Measurements from ENCODE around the gene DLL3. TPM values are rescaled to one million over a fixed set of nuclear protein-coding genes. Genes with fewer than 3 reads are reported as not detected.
A peak's percentile ranks its signal among the peaks of the same experiment; 100 is the strongest.

DLL3 gene
- total and polyA plus RNA-seq, 9 donors: 0.09 to 0.27 (median 0.22) TPM; not detected in 1

DNA sequence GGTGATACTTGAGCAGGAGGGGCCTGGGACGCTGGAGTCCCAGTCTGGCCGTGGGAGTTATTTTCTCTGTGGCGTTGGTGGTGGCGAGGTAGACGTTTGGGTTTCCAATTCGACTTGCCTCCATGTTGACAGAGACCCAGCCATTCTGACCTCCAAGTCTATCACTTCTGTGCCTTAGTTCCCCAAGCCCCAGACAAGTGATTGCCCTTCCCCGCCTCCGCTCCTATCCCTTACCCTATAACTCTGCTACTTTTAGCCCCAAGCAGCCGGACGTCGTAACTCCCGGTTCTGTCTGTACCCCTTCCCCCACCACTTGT lies 17.6 kb upstream of the DLL3 start:
- peak overlapping the region; percentile 89 for H3K4me3 ChIP-seq (ENCODE audit: low read length)
- no peaks in the 10 kb centered on the region for H3K9me3 ChIP-seq (replicated peaks; ENCODE audit: control insufficient read depth, low read depth, low read length)
- peak overlapping the region; percentile 85 for H3K27ac ChIP-seq (ENCODE audit: low read length)
- no peak for DNase-seq
- peaks cover 34% of the 10 kb centered on the region for H3K36me3 ChIP-seq (ENCODE audit: control insufficient read depth, insufficient read depth, low read length)
- H3K27me3 ChIP-seq (ENCODE audit: control insufficient read depth, insufficient read depth, low read length): no peaks in the 10 kb centered on the region
- peaks cover 18% of the 10 kb centered on the region for H3K4me1 ChIP-seq (ENCODE audit: control insufficient read depth, insufficient read depth, low read length)
- WGBS (ENCODE audit: insufficient coverage): 3% methylated on average over 8 of the region's 12 CpGs

- Histone ChIP-seq H3K36me3 (ENCODE audit: control insufficient read depth, insufficient read depth, low read length) (peaks cover 34% of the 10 kb centered on the region), H3K4me1 (ENCODE audit: control insufficient read depth, insufficient read depth, low read length) (peaks cover 18% of the 10 kb centered on the region), H3K27me3 (ENCODE audit: control insufficient read depth, insufficient read depth, low read length) (no peaks in the 10 kb centered on the region), H3K27ac (ENCODE audit: low read length) (no peak overlapping the region), H3K9me3 (replicated peaks; ENCODE audit: control insufficient read depth, low read depth, low read length) (no peaks in the 10 kb centered on the region), H3K4me3 (ENCODE audit: low read length) (peak overlapping the region; percentile 89)
- DNase-seq: no peak
- 79% methylated on average over 10 of the region's 11 CpGs for WGBS (ENCODE audit: insufficient coverage)
These were observed 17.1 kb upstream of the DLL3 start for GRCh38 chr19:39481676-39482075.

- H3K9me3 ChIP-seq (replicated peaks; ENCODE audit: control insufficient read depth, low read depth, low read length): no peaks in the 10 kb centered on the region
- peaks cover 18% of the 10 kb centered on the region for H3K4me1 ChIP-seq (ENCODE audit: control insufficient read depth, insufficient read depth, low read length)
- WGBS (ENCODE audit: insufficient coverage): no CpG with 5 or more reads among the region's 6 CpGs
- H3K4me3 ChIP-seq (ENCODE audit: low read length): no peak overlapping the region
- DNase-seq: no peak
- H3K36me3 ChIP-seq (ENCODE audit: control insufficient read depth, insufficient read depth, low read length): peaks cover 45% of the 10 kb centered on the region
- H3K27ac ChIP-seq (ENCODE audit: low read length): no peak overlapping the region
- H3K27me3 ChIP-seq (ENCODE audit: control insufficient read depth, insufficient read depth, low read length): no peaks in the 10 kb centered on the region
These were observed 15.6 kb upstream of the DLL3 start for GRCh38 chr19:39483141-39483540.

- WGBS (ENCODE audit: insufficient coverage): 75% methylated on average over 2 of the region's 10 CpGs
- H3K27ac ChIP-seq (ENCODE audit: low read length): no peak overlapping the region
- H3K36me3 ChIP-seq (ENCODE audit: control insufficient read depth, insufficient read depth, low read length): peaks cover 61% of the 10 kb centered on the region
- no peaks in the 10 kb centered on the region for H3K4me1 ChIP-seq (ENCODE audit: control insufficient read depth, insufficient read depth, low read length)
- no peak for DNase-seq
- no peak overlapping the region for H3K4me3 ChIP-seq (ENCODE audit: low read length)
- H3K27me3 ChIP-seq (ENCODE audit: control insufficient read depth, insufficient read depth, low read length): no peaks in the 10 kb centered on the region
- H3K9me3 ChIP-seq (replicated peaks; ENCODE audit: control insufficient read depth, low read depth, low read length): no peaks in the 10 kb centered on the region
These were observed 9.0 kb upstream of the DLL3 start for GRCh38 chr19:39489756-39490155.

DNA sequence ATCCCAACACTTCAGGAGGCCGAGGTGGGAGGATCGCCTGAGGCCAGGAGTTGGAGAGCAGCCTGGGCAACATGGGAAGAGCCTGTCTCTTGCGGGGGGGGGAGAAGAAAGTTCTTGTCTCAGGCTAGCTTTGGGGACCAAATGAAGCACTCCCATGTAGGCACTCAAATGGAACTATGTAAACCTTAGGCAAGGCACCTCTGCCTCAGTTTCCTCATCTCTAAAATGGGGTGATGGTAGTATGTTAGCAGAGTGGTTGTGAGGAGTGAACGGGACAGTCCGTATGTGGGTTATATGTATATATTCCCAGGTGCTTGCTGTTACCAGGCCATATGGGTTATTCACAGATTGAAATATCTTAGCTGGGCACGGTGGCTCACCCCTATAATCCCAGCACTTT lies 6.5 kb upstream of the DLL3 start:
- no peak overlapping the region for H3K4me3 ChIP-seq (ENCODE audit: low read length)
- 67% methylated on average over 1 of the region's 6 CpGs for WGBS (ENCODE audit: insufficient coverage)
- no peak for DNase-seq
- H3K4me1 ChIP-seq (ENCODE audit: control insufficient read depth, insufficient read depth, low read length): no peaks in the 10 kb centered on the region
- no peaks in the 10 kb centered on the region for H3K9me3 ChIP-seq (replicated peaks; ENCODE audit: control insufficient read depth, low read depth, low read length)
- peaks cover 14% of the 10 kb centered on the region for H3K27me3 ChIP-seq (ENCODE audit: control insufficient read depth, insufficient read depth, low read length)
- peaks cover 41% of the 10 kb centered on the region for H3K36me3 ChIP-seq (ENCODE audit: control insufficient read depth, insufficient read depth, low read length)
- no peak overlapping the region for H3K27ac ChIP-seq (ENCODE audit: low read length)

DNA sequence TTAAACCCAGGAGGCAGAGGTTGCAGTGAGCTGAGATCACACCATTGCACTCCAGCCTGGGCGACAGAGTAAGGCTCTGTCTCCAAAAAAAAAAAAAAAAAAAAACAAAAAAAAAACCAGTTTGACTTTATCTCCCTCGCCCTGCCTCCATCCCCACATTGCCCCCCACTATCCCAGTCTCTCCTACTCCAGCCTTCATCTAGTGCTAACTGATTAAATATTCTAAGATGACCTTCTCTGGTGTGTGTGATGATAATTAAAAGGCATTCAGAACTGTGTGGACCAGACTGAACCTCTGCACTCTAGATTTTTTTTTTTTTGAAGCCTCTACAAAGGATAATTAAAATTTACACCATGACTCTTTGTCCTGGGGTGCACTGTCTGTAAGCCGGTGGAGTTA lies 6.0 kb upstream of the DLL3 start:
- Histone ChIP-seq H3K27ac (ENCODE audit: low read length) (no peak overlapping the region), H3K9me3 (replicated peaks; ENCODE audit: control insufficient read depth, low read depth, low read length) (no peaks in the 10 kb centered on the region), H3K27me3 (ENCODE audit: control insufficient read depth, insufficient read depth, low read length) (peaks cover 20% of the 10 kb centered on the region), H3K4me1 (ENCODE audit: control insufficient read depth, insufficient read depth, low read length) (peaks cover 3% of the 10 kb centered on the region), H3K4me3 (ENCODE audit: low read length) (no peak overlapping the region), H3K36me3 (ENCODE audit: control insufficient read depth, insufficient read depth, low read length) (peaks cover 36% of the 10 kb centered on the region)
- DNase-seq: no peak
- WGBS (ENCODE audit: insufficient coverage): no CpG with 5 or more reads among the region's 3 CpGs

DNA sequence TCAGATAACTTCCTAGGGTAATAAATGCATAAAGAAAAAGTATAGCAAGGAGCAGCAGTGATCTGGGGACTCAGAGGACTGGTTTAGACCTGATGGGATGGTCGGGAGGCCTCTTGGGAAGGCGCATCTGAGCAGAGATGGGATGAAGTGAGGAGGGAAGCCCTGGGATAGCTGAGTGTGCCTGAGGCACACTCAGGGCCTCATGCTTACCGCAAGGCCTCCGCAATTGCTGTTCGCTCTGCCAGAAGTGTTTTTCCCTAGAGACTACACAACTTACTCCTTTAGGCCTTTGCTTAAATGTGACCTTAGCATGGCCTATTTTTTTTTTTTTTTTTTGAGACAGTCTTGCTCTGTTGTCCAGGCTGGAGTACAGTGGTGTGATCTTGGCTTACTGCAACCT lies 4.1 kb upstream of the DLL3 start:
- 46% methylated on average over 2 of the region's 5 CpGs for WGBS (ENCODE audit: insufficient coverage)
- H3K4me3 ChIP-seq (ENCODE audit: low read length): no peak overlapping the region
- no peak overlapping the region for H3K27ac ChIP-seq (ENCODE audit: low read length)
- DNase-seq: no peak
- H3K27me3 ChIP-seq (ENCODE audit: control insufficient read depth, insufficient read depth, low read length): peaks cover 38% of the 10 kb centered on the region
- H3K9me3 ChIP-seq (replicated peaks; ENCODE audit: control insufficient read depth, low read depth, low read length): no peaks in the 10 kb centered on the region
- H3K36me3 ChIP-seq (ENCODE audit: control insufficient read depth, insufficient read depth, low read length): peaks cover 17% of the 10 kb centered on the region
- H3K4me1 ChIP-seq (ENCODE audit: control insufficient read depth, insufficient read depth, low read length): peaks cover 14% of the 10 kb centered on the region

- Histone ChIP-seq H3K9me3 (replicated peaks; ENCODE audit: control insufficient read depth, low read depth, low read length) (no peaks in the 10 kb centered on the region), H3K4me3 (ENCODE audit: low read length) (no peak overlapping the region), H3K4me1 (ENCODE audit: control insufficient read depth, insufficient read depth, low read length) (peaks cover 14% of the 10 kb centered on the region), H3K27me3 (ENCODE audit: control insufficient read depth, insufficient read depth, low read length) (peaks cover 50% of the 10 kb centered on the region), H3K36me3 (ENCODE audit: control insufficient read depth, insufficient read depth, low read length) (peaks cover 10% of the 10 kb centered on the region), H3K27ac (ENCODE audit: low read length) (no peak overlapping the region)
- DNase-seq: no peak
- WGBS (ENCODE audit: insufficient coverage): no CpG with 5 or more reads among the region's 5 CpGs
These were observed 2.7 kb upstream of the DLL3 start for GRCh38 chr19:39496063-39496462.

GRCh38 chr19:39497701-39497995 lies 1.1 kb upstream of the DLL3 start:
- H3K27ac ChIP-seq (ENCODE audit: low read length): no peak overlapping the region
- H3K4me1 ChIP-seq (ENCODE audit: control insufficient read depth, insufficient read depth, low read length): peaks cover 14% of the 10 kb centered on the region
- H3K4me3 ChIP-seq (ENCODE audit: low read length): no peak overlapping the region
- no CpG with 5 or more reads among the region's 7 CpGs for WGBS (ENCODE audit: insufficient coverage)
- peaks cover 61% of the 10 kb centered on the region for H3K27me3 ChIP-seq (ENCODE audit: control insufficient read depth, insufficient read depth, low read length)
- no peaks in the 10 kb centered on the region for H3K36me3 ChIP-seq (ENCODE audit: control insufficient read depth, insufficient read depth, low read length)
- no peak for DNase-seq
- no peaks in the 10 kb centered on the region for H3K9me3 ChIP-seq (replicated peaks; ENCODE audit: control insufficient read depth, low read depth, low read length)

- no peak overlapping the region for H3K4me3 ChIP-seq (ENCODE audit: low read length)
- peak; percentile 55 for DNase-seq
- peaks cover 64% of the 10 kb centered on the region for H3K27me3 ChIP-seq (ENCODE audit: control insufficient read depth, insufficient read depth, low read length)
- no peaks in the 10 kb centered on the region for H3K9me3 ChIP-seq (replicated peaks; ENCODE audit: control insufficient read depth, low read depth, low read length)
- under 1% methylated on average over 30 of the region's 40 CpGs for WGBS (ENCODE audit: insufficient coverage)
- H3K4me1 ChIP-seq (ENCODE audit: control insufficient read depth, insufficient read depth, low read length): peaks cover 17% of the 10 kb centered on the region
- no peak overlapping the region for H3K27ac ChIP-seq (ENCODE audit: low read length)
- no peaks in the 10 kb centered on the region for H3K36me3 ChIP-seq (ENCODE audit: control insufficient read depth, insufficient read depth, low read length)
These were observed 550 bp upstream of the DLL3 start for GRCh38 chr19:39497996-39498797.

DNA sequence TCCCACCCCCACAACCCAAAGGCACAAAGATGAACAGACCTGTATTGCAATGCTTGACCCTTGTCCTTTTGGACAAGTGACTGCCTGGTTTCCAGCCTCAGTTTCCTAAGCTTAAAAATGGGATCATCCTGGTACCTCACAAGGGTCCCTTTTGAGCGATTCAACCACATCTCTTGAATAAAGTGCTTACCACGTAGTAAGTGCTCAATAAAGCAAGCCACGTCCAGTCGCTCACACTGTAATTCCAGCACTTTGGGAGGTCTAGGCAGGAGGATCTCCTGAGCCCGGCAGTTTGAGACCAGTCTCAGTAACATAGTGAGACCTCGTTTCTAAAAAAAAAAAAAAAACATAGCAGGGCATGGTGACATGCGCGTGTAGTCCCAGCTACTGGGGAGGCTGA lies 1.2 kb downstream of the DLL3 start:
- Histone ChIP-seq H3K36me3 (ENCODE audit: control insufficient read depth, insufficient read depth, low read length) (no peaks in the 10 kb centered on the region), H3K27me3 (ENCODE audit: control insufficient read depth, insufficient read depth, low read length) (peaks cover 80% of the 10 kb centered on the region), H3K4me3 (ENCODE audit: low read length) (no peak overlapping the region), H3K9me3 (replicated peaks; ENCODE audit: control insufficient read depth, low read depth, low read length) (no peaks in the 10 kb centered on the region), H3K4me1 (ENCODE audit: control insufficient read depth, insufficient read depth, low read length) (peaks cover 18% of the 10 kb centered on the region), H3K27ac (ENCODE audit: low read length) (no peak overlapping the region)
- WGBS (ENCODE audit: insufficient coverage): 73% methylated on average over 5 of the region's 8 CpGs
- DNase-seq: no peak

All from muscle of leg (tissue), 11 donors.